GM12874 (cell line): Measurements from ENCODE around the gene PSMA2.

Experiments
- CTCF ChIP-seq: IDR thresholded peaks from 2 replicates; pipeline ENCODE4 v1.5.1; 2011; ENCODE audit warnings: low read depth, mild to moderate bottlenecking, control low read depth, low read length, moderate library complexity; ENCODE audit not compliant: insufficient read depth

Gene PSMA2

GRCh38 chr7:42877862-42878261 lies 54.1 kb downstream of the PSMA2 start:
- no peak for TF ChIP-seq CTCF

- peak; percentile 71 for TF ChIP-seq CTCF
These were observed 55.5 kb downstream of the PSMA2 start for GRCh38 chr7:42876182-42877068.

GRCh38 chr7:42869131-42870020 lies 62.6 kb downstream of the PSMA2 start:
- TF ChIP-seq CTCF: no peak

GRCh38 chr7:42868480-42868879 lies 63.5 kb downstream of the PSMA2 start:
- TF ChIP-seq CTCF: no peak
